PC-3 (cell line): ENCODE data around the gene PDGFD.

ENCODE experiments used
- EZH2 ChIP-seq: fragments of 300-600 bp; sonication (generic); IDR thresholded peaks from one replicate; pipeline ENCODE4 v1.6.1; 2017; ENCODE audit warnings: antibody characterized with exemption, mild to moderate bottlenecking, low read length; ENCODE audit not compliant: unreplicated experiment
- EZH2phosphoT487 ChIP-seq: fragments of 300-600 bp; sonication (generic); IDR thresholded peaks from 2 replicates; pipeline ENCODE4 v1.6.1; 2018; ENCODE audit warnings: mild to moderate bottlenecking, antibody characterized with exemption, low read length, borderline replicate concordance
- TF ChIP-seq, protein P1 (sequence below): fragments of 300-600 bp; sonication (generic); conservative IDR thresholded peaks from 2 replicates; pipeline ENCODE4 v1.5.1; 2017; ENCODE audit warnings: antibody characterized with exemption, low read depth, mild to moderate bottlenecking, low read length

DNA sequence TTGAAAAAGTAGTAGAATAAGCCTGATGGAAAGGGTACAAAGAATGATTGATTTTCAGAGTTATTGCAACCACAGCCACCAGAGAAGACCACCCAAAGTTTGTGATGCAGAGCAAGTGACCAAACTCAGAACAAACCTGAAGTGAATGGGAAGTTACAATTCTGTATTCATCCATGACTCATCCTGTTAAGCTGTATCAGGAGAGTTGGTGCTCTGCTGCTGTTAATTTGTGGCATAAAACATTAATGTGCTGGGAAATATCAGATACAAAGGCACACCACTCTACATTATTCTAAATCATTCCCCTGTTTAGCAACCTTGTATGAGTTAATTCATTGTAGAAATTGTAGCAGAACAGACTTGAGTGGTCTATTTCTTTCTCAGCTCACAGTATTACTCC lies 19.6 kb upstream of the PDGFD start:
- TF ChIP-seq EZH2phosphoT487 = no peak
- TF ChIP-seq, protein P1, sequence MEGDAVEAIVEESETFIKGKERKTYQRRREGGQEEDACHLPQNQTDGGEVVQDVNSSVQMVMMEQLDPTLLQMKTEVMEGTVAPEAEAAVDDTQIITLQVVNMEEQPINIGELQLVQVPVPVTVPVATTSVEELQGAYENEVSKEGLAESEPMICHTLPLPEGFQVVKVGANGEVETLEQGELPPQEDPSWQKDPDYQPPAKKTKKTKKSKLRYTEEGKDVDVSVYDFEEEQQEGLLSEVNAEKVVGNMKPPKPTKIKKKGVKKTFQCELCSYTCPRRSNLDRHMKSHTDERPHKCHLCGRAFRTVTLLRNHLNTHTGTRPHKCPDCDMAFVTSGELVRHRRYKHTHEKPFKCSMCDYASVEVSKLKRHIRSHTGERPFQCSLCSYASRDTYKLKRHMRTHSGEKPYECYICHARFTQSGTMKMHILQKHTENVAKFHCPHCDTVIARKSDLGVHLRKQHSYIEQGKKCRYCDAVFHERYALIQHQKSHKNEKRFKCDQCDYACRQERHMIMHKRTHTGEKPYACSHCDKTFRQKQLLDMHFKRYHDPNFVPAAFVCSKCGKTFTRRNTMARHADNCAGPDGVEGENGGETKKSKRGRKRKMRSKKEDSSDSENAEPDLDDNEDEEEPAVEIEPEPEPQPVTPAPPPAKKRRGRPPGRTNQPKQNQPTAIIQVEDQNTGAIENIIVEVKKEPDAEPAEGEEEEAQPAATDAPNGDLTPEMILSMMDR = no peak
- no peak for TF ChIP-seq EZH2
